Measurements from ENCODE around the gene R3HDM2.

Gene R3HDM2

DNA sequence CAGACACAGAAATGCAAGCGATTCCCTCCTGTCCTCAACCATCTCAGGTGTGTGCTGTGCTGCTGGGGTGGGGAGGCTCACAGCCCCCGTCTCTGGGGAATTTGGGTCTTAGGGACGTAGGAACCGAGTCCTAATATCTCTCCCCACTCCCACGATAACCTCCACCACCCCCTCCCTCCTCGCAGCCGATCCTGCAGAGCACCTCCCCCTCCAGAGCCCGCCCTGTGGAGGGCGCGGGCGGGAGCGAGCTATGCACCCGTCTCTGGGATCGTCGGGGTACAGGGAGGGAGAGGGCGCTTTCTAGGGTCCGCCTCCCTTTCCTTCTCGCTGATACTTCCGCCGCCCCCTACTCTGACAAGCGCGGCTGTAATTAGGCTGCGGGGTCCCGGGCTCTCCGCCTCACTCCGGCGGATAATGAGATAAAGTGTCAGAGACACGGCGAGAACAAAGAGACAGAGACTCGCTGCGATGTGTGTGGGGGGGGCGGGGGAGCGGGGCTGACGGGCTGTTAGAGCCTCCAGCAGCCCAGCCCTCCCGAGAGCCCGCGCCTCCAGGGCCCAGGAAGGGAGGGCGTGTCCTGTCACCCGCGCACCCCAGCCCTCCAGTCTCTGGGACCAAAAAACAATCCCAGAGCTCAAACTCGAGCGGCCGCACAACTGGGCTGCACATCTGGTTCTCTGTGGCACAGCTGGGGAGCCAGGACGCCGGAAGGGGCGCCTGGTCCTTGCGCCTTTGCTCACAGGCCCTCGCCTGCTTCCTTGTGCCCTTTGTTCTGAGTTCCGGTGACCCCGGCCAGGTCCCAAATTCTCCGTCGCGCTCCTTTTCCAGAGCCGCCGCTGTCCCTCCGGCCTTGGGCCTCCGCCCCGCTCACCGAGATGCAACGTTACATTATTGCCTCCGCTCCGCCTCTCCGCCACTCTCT lies 192.7 kb downstream of the R3HDM2 start:
- DNase-seq = peak; percentile 80

DNA sequence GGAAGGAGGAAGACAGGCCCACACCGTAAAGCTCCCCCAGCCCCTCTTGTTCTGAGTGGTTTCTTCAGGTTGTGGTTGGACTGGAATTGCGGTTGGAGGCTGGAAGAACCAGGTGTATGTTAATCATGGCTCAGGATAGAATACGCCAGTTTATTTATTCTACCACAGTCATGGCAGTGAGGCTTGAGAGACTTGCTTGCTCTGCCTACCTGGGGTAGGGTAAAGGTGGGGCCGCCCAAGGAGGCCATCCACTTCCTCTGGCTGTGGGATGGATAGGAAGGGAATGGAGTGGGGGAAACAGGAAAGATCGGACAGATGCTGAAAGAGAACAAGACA lies 193.3 kb downstream of the R3HDM2 start:
- peak; percentile 93 for DNase-seq

DNA sequence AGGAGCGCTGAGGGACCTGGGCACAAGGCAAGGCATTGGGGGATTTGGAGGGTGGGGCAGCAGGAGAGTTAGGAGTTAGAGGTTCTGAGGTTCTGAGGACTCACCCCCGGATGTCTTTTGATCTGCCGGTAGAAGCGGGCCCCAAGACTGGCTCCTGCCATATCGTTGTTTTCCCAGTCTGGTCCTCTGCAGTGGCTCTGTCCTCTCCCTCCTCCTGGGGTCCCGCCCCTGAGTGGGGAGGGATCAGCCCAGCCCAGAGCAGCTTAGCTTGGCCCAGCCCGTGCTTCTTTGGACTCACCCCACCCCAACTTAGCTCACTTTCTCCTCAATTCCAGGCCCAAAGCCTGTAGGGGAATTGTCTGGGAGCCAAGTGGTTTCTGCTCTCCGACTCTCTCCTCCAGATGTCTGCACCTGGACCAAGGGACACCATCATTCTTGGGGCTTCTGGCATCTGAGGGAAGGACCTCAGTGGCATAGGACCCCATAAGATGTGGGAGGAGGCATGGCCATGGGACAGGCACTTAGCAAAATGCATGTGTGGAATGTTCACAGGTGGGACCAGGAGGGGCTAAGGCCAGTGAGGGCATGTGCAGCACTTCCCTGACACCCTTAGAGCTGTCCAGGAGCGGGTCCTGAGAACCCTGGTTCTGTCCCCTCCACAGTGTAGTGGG lies 193.8 kb downstream of the R3HDM2 start:
- DNase-seq = peak; percentile 36

DNA sequence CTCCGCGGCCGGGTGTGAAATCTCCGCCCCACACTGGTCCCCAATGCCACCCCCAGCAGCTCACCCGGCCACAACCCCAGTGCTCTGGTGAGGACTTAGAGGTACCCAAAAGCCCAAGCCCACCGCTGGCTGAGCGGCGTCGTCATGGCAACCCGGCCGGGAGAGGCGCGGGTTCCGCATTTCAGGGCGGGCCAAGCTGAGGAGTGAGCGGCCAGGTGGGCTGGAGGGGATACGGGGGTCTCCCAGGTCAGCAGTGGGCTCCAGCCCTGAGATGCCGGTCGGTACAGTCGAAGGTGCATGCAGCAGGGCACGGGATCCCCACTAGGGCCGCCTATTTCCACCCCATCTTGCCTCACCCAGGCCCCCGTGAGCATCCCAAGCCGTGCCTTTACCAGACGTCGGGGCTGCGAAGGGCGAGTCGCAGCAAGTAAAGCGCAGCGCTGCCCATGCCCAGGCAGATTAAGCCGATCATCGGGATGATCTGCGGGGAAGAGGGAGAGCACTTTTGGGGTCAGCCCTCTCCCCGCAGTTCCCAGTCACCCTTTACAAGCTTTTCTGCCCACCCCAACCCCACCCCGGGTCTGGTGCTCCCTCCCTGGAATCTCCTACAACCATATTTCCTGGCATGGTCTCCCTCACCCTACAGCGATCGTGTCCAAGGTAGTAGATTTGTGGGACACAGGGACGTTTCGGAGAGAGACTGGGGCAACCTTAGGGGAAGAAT lies 194.5 kb downstream of the R3HDM2 start:
- DNase-seq = peak; percentile 40

DNA sequence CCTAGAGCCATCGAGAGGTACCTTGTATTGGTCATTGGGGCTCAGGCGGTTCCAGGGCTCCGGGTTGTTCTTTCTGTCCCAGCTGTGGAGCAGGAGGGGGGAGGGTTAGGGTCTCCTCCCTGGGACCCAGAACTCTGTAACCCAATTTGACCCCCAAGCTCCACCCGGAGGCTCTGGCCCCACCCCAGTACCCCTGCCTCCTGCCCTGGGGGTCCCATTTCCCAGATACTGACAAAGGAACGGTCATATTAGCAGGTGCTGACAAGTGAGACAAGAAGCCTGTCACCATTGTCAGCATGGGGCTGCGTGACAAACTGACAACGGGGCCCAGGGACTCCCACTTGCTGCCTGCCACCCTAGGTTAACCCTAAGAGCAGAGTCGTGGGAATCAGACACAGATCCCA lies 195.1 kb downstream of the R3HDM2 start:
- no peak for DNase-seq

DNA sequence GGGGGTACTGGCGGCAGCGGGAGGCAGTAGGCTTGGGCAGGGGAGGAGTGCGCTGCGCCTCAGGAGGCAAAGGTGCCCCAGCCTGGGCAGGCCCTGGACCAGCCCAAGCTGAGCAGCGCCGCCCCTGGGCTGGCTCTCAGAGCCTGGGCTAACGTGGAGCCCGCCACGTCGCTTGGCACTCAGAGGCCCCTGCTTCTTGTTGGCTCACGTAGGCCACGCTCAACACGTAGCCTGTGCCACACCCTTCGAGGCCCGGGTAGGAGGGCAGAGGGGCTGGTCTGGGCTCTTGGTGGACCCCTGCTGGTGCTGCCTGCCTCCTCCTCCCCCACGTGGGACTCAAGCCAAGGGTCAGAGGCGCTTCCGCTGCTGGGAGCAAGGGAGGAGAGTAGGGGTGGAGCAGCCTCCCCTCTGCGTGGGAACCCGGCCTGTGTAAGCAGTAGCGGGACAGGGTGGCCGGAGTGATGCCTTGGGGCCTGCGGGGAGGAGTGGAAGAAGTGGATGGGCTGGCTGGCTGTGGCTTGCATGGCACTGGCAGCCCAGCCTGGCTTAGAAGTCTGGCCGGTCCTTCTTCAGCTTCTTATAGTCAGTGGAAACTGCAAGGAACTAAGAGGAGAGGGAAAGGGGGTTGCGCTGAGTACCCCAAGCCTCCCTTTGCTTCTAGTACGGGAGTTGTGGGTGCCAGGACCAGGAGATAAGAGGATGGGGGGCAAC lies 195.7 kb downstream of the R3HDM2 start:
- peak; percentile 64 for DNase-seq

DNA sequence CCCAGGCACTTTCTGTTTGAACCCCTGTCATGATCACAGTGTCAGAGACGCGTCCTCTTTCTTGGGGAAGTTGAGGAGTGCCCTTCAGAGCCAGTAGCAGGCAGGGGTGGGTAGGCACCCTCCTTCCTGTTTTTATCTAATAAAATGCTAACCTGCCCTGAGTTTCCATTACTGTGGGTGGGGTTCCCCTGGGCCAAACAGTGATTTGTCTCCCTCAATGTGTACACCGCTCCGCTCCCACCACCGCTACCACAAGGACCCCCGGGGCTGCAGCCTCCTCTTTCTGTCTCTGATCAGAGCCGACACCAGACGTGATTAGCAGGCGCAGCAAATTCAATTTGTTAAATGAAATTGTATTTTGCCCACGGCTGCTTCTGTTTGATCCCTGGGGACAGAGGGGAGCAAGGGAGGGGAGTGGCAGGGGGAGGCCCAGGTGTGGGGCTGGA lies 196.2 kb downstream of the R3HDM2 start:
- DNase-seq = no peak

DNA sequence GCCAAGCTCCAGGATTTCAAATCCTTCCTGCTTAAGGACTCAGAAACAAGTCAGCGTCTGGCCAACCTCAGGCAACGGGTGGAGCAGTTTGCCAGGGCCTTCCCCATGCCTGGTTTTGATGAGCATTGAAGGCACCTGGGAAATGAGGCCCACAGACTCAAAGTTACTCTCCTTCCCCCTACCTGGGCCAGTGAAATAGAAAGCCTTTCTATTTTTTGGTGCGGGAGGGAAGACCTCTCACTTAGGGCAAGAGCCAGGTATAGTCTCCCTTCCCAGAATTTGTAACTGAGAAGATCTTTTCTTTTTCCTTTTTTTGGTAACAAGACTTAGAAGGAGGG lies 196.6 kb downstream of the R3HDM2 start:
- DNase-seq = no peak

DNA sequence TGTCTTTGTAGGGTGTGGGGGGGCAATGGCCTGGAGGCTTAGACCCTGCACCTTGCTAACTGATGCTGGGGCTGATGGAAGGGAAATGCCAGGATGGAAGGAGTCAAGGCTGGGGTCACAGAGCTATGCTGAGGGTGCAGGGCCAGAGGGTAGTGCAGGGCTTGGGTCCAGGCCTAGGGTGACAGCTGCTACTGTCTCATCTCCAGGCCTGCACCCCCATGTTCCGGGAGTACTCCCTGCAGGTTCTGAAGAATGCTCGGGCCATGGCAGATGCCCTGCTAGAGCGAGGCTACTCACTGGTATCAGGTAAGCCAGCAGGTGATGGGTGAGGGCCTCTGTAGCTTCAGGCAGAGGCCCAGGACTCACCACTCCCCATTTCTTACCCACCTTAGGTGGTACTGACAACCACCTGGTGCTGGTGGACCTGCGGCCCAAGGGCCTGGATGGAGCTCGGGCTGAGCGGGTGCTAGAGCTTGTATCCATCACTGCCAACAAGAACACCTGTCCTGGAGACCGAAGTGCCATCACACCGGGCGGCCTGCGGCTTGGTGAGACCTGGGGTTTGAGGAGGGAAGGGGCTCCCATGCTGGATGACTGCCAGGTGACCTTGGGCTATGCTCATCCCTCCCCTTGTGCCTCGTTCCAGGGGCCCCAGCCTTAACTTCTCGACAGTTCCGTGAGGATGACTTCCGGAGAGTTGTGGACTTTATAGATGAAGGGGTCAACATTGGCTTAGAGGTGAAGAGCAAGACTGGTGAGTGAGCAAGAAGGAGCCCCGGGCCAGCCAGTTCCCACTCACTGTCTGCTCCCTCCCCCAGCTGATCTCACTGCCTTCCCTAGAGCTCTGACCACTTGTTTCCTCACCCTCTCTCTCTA lies 197.2 kb downstream of the R3HDM2 start:
- no peak for DNase-seq

DNA sequence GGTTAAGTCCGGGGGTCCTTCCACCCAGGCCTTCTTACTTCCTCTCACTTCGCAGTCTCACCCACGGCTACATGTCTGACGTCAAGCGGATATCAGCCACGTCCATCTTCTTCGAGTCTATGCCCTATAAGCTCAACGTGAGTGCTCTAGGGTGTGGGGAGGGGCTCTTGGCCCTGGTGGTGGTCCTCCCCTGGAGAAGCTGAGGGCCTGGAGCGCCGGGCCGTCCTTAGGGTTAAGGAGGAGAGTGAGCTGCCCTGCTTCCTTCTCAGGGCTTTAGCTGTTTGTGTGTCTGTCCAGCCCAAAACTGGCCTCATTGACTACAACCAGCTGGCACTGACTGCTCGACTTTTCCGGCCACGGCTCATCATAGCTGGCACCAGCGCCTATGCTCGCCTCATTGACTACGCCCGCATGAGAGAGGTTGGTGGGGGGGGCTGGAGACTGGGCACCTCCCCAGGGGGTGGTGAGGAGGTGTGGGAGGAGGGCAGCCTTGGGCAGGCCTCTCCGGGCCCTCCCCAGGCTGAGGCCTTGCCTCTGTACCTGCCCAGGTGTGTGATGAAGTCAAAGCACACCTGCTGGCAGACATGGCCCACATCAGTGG lies 198.6 kb downstream of the R3HDM2 start:
- DNase-seq = no peak

DNA sequence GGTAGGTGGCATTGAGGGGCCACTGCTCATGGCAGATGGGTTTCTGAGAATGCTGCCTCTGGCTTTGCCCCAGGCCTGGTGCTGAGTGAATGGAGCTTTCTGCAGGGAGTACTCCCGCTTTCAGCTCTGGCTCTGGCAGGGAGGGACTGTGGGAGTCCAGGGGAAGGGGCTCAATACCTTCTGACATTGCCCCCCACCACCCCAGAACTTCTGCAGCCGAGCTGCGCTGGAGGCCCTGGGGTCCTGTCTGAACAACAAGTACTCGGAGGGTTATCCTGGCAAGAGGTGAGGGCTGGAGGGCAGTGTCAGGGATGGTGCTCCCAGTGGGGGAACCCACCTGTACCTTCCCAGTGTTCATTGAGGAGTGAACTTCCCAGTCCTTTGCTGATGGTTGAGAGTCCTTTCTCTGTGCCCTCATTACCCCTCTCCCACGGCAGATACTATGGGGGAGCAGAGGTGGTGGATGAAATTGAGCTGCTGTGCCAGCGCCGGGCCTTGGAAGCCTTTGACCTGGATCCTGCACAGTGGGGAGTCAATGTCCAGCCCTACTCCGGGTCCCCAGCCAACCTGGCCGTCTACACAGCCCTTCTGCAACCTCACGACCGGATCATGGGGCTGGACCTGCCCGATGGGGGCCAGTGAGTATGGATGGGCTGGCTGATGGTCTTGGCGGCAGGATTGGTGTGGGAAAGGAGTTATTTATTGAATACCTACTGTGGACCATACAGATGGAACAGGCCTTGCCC lies 199.4 kb downstream of the R3HDM2 start:
- no peak for DNase-seq

DNA sequence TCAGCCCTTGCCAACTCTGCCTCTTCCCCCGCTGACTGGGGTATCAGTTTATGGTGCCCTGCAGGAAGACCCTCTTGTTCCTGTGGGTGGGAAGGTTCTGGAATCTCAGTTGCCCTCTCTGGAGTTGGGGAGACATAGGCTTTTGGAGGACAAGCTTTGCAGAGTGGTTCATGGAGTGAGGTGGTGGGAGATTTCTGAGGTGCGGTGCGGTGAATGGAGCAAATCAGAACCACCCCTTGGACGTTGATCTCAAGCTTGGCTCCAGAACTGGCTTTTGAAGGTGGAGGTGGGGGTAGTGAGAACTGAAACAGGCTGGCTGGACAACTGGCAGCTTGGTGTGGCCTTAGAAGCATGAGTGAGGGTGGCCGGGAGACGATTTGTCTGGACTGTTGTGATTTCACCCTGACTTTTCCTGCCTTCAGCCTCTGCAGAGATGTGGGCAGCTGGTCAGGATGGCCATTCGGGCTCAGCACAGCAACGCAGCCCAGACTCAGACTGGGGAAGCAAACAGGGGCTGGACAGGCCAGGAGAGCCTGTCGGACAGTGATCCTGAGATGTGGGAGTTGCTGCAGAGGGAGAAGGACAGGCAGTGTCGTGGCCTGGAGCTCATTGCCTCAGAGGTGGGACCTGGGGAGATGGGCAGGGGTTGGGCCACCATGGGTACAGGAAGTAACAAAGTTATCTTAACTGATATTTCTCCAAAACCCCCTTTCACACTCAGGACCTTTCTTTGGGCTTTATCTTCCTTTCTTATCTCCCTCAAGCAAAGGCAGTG lies 200.3 kb downstream of the R3HDM2 start:
- DNase-seq = no peak

DNA sequence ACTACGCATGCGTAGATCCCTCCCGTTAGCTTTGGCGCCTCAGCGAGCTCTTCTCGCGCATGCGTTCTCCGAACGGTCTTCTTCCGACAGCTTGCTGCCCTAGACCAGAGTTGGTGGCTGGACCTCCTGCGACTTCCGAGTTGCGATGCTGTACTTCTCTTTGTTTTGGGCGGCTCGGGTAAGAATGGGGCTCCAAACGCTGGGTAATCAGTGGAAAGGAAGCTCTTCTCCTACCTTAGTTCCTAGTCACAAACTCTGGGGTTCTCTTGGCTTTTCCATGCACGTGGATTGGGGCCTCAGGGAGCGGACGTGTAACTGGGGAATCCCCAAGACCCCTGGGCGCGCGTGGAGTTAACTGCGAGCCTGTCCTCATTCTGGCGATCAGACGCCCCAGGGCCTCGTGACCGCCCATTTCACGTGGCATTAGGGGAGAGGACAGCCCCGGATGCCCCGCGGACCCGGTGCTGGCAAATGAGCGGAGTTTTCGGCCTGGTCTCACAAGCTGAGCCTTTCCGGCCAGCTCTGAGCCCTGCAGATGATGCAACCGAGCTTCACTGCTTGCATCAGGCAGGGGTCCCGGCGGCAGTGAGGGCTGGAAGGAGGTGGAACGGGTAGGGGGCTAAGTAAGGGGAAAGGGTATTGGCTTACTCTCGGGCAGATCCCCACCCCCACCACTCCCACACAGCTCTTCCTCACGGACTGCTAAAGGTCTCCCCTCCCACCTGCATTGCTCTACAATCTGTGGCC lies 201.0 kb downstream of the R3HDM2 start, which contains the start of gene SHMT2:
SHMT2 (plus strand) TSS at position 78 of the 747 bp plus-strand sequence; CDS start at position 146, 68 bp downstream.
- peak; percentile 91 for DNase-seq

DNA sequence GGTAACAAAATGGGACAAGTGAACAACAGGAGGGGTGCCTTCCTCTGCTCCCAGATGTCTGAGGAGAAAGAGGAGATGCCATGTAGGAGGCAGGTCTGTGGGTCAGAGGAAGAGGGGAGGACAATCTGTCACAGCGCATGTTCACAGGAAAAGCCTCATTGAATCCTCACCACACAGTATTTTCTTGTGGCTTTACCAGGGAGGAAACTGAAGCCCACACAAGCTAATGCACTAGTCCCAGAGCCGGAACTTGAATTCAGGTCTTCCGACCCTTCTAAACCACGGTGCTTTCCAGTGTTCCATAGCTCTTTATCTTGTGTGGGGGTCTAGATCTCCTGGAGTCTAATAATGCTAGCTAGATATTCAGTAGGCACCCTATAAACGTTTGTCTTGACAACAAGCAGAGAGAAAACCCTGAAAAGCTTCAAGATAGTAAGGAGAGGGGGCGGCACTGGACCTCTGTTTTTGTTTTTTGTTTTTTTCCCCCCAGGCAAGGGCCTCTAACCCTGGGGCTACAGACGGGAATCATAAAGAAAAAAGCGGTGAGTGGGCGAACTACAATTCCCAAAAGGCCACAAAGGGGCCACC lies 201.7 kb downstream of the R3HDM2 start:
- DNase-seq = no peak

DNA sequence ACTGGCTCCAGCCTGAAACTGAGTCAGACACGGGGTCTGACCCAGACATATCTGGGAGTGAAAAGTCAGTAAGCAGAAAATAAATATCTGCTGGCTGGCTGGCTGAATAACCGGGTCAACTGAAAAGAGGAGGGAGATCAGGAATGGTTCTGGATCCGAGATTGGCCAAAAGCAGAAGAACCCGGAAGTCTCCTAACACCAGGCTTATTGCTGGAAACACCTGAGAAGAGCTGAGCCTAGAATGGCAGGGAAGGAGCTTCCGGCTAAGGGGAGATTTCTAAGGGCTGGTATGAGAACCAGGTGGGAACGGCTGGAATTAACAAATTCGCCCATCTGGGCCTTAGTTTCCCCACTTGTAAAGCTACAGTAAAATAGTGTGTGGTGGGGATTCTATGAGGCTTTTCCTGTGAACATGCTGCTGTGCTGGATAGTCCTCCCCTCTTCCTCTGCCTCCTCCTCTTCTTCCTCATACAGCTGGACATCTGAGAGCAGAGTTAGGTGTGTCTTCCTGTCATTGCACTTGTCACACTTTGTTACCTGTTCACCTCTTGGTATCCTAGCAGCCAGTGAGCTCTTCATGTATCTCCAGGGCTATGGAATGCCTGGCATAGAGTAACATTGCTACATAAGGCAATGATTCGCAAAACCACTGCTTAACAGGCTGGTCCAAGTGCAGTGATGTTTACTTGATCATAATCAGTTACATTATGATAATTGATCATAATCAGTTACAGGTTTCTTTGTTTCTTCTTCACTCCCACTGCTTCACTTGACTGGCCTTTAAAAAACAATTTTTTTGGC lies 203.3 kb downstream of the R3HDM2 start:
- DNase-seq = no peak

DNA sequence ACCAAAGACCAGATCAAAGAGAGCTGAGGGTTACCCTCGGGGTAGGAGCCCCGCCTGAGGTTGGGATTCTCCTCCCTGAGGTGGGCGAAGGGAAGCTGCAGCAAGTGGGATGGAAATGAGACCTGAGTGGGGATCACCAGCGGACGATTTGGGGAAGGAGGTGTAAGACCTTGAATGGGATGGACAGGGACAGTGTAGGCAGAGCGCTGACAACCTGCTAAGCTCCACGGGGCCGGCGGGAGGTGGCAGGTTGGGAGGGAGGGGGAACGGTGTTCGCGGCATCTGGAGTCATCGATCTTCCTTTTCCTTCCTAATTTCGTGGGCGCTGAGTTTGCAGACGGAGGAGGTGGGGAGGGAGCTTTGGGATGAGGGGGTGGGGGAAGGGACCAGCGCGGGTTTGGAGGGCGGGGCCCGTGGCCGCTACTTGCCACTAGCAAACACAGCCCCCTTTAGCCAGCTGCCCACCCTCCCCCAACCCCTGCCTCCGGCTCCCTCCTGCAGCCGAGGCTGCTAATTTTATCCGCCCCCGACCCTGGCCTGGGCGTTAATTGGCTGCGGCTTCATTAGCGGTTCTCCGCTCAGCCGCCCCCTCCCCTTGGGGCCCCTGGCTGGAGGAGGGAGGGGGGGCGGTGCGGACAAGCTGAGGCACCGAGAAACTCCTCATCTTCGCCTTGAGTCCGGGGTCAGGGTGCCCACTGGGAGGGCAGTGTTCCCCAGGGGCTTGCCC lies 204.1 kb downstream of the R3HDM2 start:
- DNase-seq = no peak

DNA sequence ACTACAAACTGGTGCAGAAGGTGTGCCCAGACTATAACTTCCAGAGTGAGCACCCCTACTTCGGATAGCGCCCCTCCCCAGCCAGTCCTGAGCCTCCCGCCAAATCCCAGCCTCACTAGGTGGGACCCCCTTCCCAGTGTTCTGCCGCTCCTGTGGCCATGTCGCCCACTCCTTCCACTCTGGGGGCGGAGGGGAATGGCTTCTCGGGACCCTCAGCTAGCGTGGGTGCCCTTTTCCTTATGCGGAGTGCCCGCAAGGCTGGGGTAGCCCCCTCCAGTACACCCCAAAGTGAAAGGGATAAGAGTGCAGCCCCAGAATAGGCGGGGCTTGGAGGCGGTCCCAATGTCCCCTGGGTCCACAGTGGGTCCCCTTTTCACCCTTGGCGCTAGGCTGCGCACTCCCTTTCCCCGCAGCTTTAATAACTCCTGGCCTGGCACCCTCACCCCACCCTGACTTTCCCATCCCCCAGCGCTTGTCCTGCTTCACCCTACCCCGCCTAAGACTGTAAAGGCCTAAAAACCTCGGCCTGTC lies 205.1 kb downstream of the R3HDM2 start:
- DNase-seq = no peak

All from NCI-H526 treated with DMSO at 0.1 percent for 48 hours (cell line).